ENCODE results near the gene TTF1.

Gene TTF1

GRCh38 chr9:132365986-132366385, 40.7 kb downstream of the TTF1 start:
- no peak for DNase-seq

DNA sequence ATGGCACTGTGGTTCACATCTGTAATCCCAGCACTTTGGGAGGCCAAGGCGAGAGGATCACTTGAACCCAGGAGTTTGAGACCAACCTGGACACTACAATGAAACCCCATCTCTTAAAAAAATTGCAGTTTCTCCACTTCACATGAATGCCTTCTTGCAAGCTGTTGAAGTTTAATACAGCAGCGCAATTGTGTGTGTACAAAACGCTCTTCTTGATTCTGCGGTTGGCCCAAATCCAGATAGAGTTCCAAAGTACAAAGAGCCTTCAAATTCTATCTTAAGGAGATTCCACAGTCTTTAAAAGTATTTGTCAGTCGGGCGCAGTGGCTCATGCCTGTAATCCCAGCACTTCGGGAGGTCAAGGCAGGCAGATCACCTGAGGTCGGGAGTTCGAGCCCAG, 42.6 kb downstream of the TTF1 start:
- DNase-seq = no peak

GRCh38 chr9:132357764-132358163, 48.9 kb downstream of the TTF1 start:
- no peak for DNase-seq

- DNase-seq = no peak
These were observed 50.2 kb downstream of the TTF1 start for GRCh38 chr9:132356324-132356924.

- peak; percentile 99 for DNase-seq
These were observed 51.8 kb downstream of the TTF1 start, which contains the start of gene SETX for GRCh38 chr9:132354637-132355355. Gene SETX, minus strand, starts transcription at chr9:132354986. Its CDS starts 5,558 bp downstream, at chr9:132349428.

DNA sequence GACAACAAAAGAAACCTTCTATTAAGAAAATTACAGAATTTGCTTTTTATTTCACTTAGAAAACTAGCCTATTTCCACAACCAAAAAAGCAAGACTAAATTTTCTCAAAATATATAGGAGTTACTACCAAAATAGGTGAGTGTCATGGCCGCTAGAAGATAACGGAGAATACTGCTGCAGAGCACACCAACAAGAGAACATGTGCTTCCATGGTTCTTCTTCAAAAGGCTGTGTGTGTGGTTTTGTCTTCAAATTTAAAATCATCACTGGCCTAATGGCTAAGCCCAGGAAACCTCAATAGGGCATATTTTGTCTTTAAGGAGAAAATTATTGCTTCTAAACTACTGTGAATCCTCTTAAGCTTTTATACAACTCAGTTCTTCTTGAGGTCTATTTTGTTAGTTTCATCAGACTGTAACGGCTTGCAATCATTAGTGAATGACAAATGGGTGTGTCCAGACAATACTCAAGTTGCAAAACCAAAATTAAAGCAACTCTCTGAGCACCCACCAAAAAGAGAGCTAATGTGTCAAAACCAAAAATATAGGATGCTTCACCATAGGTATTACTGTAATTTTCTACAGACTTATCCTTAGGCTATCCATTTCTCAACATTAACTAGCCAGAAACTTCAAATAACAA, 55.1 kb downstream of the TTF1 start:
- DNase-seq = no peak

DNA sequence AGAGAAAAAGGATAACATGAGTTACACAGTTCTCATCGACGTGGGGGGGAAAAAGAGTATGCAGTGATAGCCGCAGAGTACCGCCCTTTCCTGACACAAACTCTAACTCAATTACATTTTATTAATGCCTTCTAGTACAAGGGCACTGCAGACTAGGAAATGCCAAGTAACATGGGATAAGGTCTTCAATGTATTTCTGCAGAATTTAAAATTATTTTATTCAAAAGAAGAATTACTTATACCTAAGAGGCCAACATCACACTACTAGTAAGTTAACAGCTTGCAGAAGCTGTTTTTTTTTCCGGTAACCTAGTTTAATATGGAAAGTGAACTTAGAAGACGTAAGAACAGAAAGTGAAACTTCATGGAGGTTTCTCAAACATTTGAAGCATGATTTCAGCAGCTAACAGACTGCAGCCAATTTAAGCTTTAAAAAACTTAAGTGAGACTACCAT, 55.8 kb downstream of the TTF1 start:
- DNase-seq = peak; percentile 70

DNA sequence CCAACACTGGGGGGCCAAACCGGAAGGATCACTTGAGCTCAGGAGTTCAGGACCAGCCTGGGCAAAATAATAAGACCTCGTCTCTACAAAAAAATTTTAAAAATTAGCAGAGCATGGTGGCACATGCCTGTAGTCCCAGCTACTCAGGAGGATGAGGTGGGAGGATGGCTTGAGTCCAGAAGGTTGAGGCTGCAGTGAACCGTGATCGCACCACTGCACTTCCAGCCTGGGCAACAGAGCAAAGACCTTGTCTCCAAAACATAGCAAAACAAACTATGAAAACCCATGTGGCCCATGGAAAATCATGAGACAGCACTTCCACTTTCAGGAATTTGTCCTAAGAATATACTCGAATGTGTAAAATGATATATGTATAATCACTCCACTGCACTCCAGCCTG, 58.0 kb downstream of the TTF1 start:
- DNase-seq = no peak

- no peak for DNase-seq
These were observed 60.5 kb downstream of the TTF1 start for GRCh38 chr9:132346177-132346576.

DNA sequence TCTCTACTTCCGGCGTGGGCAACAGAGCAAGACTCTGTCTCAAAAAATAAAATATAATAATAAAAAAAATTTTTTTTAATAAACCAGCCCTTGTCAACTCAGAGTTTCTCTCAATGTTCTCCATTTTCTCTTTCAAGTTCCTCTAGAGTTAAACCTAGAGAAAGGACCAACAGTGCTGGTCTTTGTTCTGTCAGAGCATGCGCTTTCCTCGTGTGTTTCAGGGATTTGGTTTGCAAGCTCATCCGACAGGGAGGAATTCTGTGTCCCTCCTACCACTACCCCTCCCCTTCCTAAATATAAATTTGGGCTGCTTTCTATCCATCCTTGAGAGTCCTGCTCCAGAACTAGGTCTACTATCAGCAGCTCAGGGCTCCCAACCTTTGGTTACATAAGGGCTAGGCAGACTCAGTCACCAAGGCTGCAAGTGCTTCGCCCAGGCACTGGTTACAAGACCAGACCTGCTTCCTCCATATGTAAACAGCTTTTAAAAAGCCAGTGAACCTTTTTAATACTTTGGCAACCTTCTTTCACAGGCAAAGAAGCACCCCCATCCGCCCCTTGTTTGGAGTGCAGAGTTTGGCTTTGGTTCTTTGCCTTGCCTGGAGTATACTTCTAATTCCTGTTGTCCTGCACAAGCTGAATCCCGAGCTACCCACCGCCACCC, 65.3 kb downstream of the TTF1 start:
- no peak for DNase-seq

DNA sequence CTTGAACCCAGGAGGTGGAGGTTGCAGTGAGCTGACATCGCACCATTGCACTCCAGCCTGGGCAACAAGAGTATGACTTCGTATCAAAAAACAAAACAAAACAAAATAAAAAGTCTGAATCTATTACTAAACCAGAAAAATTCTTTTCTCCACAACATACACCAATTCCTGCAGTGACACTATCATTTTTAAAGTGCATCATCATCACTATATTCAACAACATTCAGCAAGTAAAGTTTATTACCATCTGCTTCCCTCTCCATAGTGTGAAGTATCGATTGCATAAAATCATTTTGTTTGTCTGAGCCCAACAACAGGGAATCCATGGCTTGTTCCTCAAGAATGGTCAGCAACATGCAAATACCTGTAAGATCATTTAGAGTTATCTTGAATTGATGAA, 72.3 kb downstream of the TTF1 start:
- no peak for DNase-seq

- DNase-seq = no peak
These were observed 73.1 kb downstream of the TTF1 start for GRCh38 chr9:132333556-132333955.

DNA sequence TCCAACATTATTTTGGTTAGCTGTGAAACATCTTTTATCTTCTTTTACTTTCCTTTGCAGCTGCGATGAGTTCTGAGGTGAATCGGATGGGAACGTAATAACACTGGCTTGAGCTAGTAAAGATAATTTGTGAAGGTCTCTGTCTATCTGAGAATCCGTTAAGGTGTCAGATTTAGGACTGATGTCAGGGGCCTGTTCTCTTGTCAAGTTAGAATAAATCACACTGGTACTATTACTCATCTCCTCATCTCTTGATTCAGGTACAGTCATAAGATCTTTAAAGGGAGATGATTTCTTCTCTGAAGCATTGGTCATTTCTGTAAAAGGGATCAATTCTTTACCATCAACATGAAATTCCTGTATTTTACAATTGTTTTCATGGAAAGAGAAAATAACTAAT, 78.1 kb downstream of the TTF1 start:
- no peak for DNase-seq

DNA sequence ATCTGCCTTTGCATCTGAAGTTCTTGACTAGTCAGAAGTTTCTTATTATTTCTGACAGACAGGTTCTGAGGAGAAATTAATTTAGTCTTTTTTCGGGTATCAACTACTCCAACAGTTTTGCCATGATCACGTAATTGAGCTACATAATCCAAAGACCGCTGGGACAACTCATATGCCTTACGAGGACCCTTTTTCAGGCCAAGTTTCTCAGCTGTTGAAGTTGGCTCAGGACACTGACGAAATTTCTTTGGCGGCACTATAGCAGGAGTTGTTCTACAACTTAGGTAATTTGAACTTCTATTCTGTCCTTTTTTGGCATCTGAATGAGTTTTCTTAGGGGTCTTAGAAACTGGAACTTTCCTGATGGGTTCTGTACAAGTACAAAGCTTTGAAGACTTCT, 79.1 kb downstream of the TTF1 start:
- DNase-seq = no peak

Data from RPMI8226 (cell line).